ENCODE measurements around the gene TIAM2. TPM values are rescaled to one million over a fixed set of nuclear protein-coding genes. Genes with fewer than 3 reads are reported as not detected.
A peak's percentile ranks its signal among the peaks of the same experiment; 100 is the strongest.
"Not testable (repeated sequence)": the region's sequence is repeated elsewhere in the genome, so short reads cannot be mapped to it uniquely, and the experiment has no call there.

TIAM2 gene
- total RNA-seq, 1 donor from 2014 or later, result 3.7 TPM

- intact Hi-C loops (cut with DNase I), result no loop called here
- no peak for TF ChIP-seq CTCF (IDR thresholded peaks at IDR 0.05)
- no peaks in the 10 kb centered on the region for H3K36me3 ChIP-seq
- no peaks in the 10 kb centered on the region for H3K27me3 ChIP-seq
- H3K4me3 ChIP-seq, result no peak overlapping the region
- peak overlapping the region; percentile 3 to 22 for H3K27ac ChIP-seq
- no peak for DNase-seq (ENCODE audit: low spot score in 2 of 2)
- no peaks in the 10 kb centered on the region for H3K9me3 ChIP-seq
- peaks cover 5 to 16% of the 10 kb centered on the region in 2 donors for H3K4me1 ChIP-seq
Observed at GRCh38 chr6:155010940-155011339, 15.8 kb downstream of the TIAM2 start.

GRCh38 chr6:155011809-155012291 lies 16.7 kb downstream of the TIAM2 start:
- TF ChIP-seq CTCF (IDR thresholded peaks at IDR 0.05), result no peak
- no peaks in the 10 kb centered on the region for H3K9me3 ChIP-seq
- peaks cover 5 to 18% of the 10 kb centered on the region in 2 donors for H3K4me1 ChIP-seq
- H3K27me3 ChIP-seq, result no peaks in the 10 kb centered on the region
- intact Hi-C loops (cut with DNase I), result no loop called here
- no peaks in the 10 kb centered on the region for H3K36me3 ChIP-seq
- no peak overlapping the region for H3K4me3 ChIP-seq
- no peak for DNase-seq (ENCODE audit: low spot score in 2 of 2)
- peak overlapping the region; percentile 3 to 22 for H3K27ac ChIP-seq

- Histone ChIP-seq H3K4me1 (peaks cover 5 to 18% of the 10 kb centered on the region in 2 donors), H3K36me3 (no peaks in the 10 kb centered on the region), H3K27me3 (no peaks in the 10 kb centered on the region), H3K9me3 (no peaks in the 10 kb centered on the region), H3K4me3 (no peak overlapping the region), H3K27ac (peak overlapping the region in 1 of 2 donors; percentile 56)
- intact Hi-C loops (cut with DNase I), result no loop called here
- DNase-seq (ENCODE audit: low spot score in 2 of 2), result peak in 1 of 2 donors; percentile 24
- no peak for TF ChIP-seq CTCF (IDR thresholded peaks at IDR 0.05)
Observed at GRCh38 chr6:155013457-155013876, 18.4 kb downstream of the TIAM2 start.

GRCh38 chr6:155014137-155014536 lies 19.0 kb downstream of the TIAM2 start:
- Histone ChIP-seq H3K36me3 (no peaks in the 10 kb centered on the region), H3K4me3 (no peak overlapping the region), H3K27me3 (no peaks in the 10 kb centered on the region), H3K4me1 (peaks cover 5 to 18% of the 10 kb centered on the region in 2 donors), H3K9me3 (no peaks in the 10 kb centered on the region), H3K27ac (peak overlapping the region in 1 of 2 donors; percentile 56)
- intact Hi-C loops (cut with DNase I), result no loop called here
- DNase-seq (ENCODE audit: low spot score in 2 of 2), result no peak
- no peak for TF ChIP-seq CTCF (IDR thresholded peaks at IDR 0.05)

GRCh38 chr6:155014670-155015300 lies 19.7 kb downstream of the TIAM2 start:
- no peak for TF ChIP-seq CTCF (IDR thresholded peaks at IDR 0.05)
- Histone ChIP-seq H3K4me1 (peaks cover 5 to 18% of the 10 kb centered on the region in 2 donors), H3K4me3 (no peak overlapping the region), H3K36me3 (no peaks in the 10 kb centered on the region), H3K27ac (peak overlapping the region; percentile 56 to 67), H3K27me3 (no peaks in the 10 kb centered on the region), H3K9me3 (no peaks in the 10 kb centered on the region)
- intact Hi-C loops (cut with DNase I), result no loop called here
- peak in 1 of 2 donors; percentile 40 for DNase-seq (ENCODE audit: low spot score in 2 of 2)

GRCh38 chr6:155018415-155018814 lies 23.3 kb downstream of the TIAM2 start:
- H3K27ac ChIP-seq; H3K4me3 ChIP-seq; H3K27me3 ChIP-seq; H3K9me3 ChIP-seq; DNase-seq (ENCODE audit: low spot score in 2 of 2); H3K36me3 ChIP-seq; intact Hi-C loops (cut with DNase I): not testable (repeated sequence)
- H3K4me1 ChIP-seq, result peaks cover 5 to 19% of the 10 kb centered on the region in 2 donors

Measured in ascending aorta (tissue), 2 donors.